ENCODE measurements around the gene RAB8B. TPM values are rescaled to one million over a fixed set of nuclear protein-coding genes. Genes with fewer than 3 reads are reported as not detected.

The RAB8B gene
- total and polyA plus RNA-seq, 2 donors from 2014 or later = 7.1 to 33.6 TPM

- intact Hi-C loops (cut with DNase I) = no loop called here
- H3K9ac ChIP-seq (ENCODE audit: low read length in 3 of 3) = no peak overlapping the region
- TF ChIP-seq CTCF (IDR thresholded peaks at IDR 0.05; ENCODE audit: borderline replicate concordance, extremely low read depth, insufficient read depth) = no peak
Measured at GRCh38 chr15:63244976-63245645, 55.7 kb downstream of the RAB8B start.

GRCh38 chr15:63246691-63247469 lies 57.5 kb downstream of the RAB8B start:
- H3K9me3 ChIP-seq (ENCODE audit: control insufficient read depth in 2 of 3, insufficient read depth in 1 of 3, low read length in 3 of 3) = peaks cover 0 to 3% (median 0%) of the 10 kb centered on the region in 3 donors
- H3K27ac ChIP-seq (ENCODE audit: low read depth in 2 of 2, low read length in 2 of 2) = no peak overlapping the region
- H3K4me1 ChIP-seq (ENCODE audit: control insufficient read depth in 2 of 3, insufficient read depth in 2 of 3, low read depth in 1 of 3, low read length in 3 of 3) = no peaks in the 10 kb centered on the region
- no peak overlapping the region for H3K9ac ChIP-seq (ENCODE audit: low read length in 3 of 3)
- DNase-seq = no peak
- TF ChIP-seq CTCF (IDR thresholded peaks at IDR 0.05; ENCODE audit: borderline replicate concordance, extremely low read depth, insufficient read depth) = no peak
- peaks cover 0 to 5% (median 0%) of the 10 kb centered on the region in 3 donors for H3K36me3 ChIP-seq (ENCODE audit: control insufficient read depth in 2 of 3, insufficient read depth in 3 of 3, low read length in 3 of 3)
- FAIRE-seq = no peak
- H3K27me3 ChIP-seq (ENCODE audit: control insufficient read depth, insufficient read depth, low read length) = no peaks in the 10 kb centered on the region
- intact Hi-C loops (cut with DNase I) = no loop called here
- H3K4me3 ChIP-seq (ENCODE audit: low read length in 3 of 3) = no peak overlapping the region

More at GRCh38 chr15:63244976-63245645, 55.7 kb downstream of the RAB8B start:
- no peak overlapping the region for H3K4me3 ChIP-seq (ENCODE audit: low read length in 3 of 3)
- H3K27me3 ChIP-seq (ENCODE audit: control insufficient read depth, insufficient read depth, low read length) = no peaks in the 10 kb centered on the region
- H3K36me3 ChIP-seq (ENCODE audit: control insufficient read depth in 2 of 3, insufficient read depth in 3 of 3, low read length in 3 of 3) = no peaks in the 10 kb centered on the region
- H3K9me3 ChIP-seq (ENCODE audit: control insufficient read depth in 2 of 3, insufficient read depth in 1 of 3, low read length in 3 of 3) = peaks cover 0 to 3% (median 0%) of the 10 kb centered on the region in 3 donors
- no peak for DNase-seq
- no peak for FAIRE-seq
- H3K4me1 ChIP-seq (ENCODE audit: control insufficient read depth in 2 of 3, insufficient read depth in 2 of 3, low read depth in 1 of 3, low read length in 3 of 3) = peaks cover 0 to 5% (median 0%) of the 10 kb centered on the region in 3 donors
- H3K27ac ChIP-seq (ENCODE audit: low read depth in 2 of 2, low read length in 2 of 2) = peak overlapping the region in 1 of 2 donors; percentile 23

- no peak for FAIRE-seq
Measured at GRCh38 chr15:63250312-63250965, 61.0 kb downstream of the RAB8B start.

More at GRCh38 chr15:63250312-63250965, 61.0 kb downstream of the RAB8B start:
- no peaks in the 10 kb centered on the region for H3K4me1 ChIP-seq (ENCODE audit: control insufficient read depth in 2 of 3, insufficient read depth in 2 of 3, low read depth in 1 of 3, low read length in 3 of 3)
- H3K4me3 ChIP-seq (ENCODE audit: low read length in 3 of 3) = no peak overlapping the region
- H3K27me3 ChIP-seq (ENCODE audit: control insufficient read depth, insufficient read depth, low read length) = no peaks in the 10 kb centered on the region
- no peak overlapping the region for H3K9ac ChIP-seq (ENCODE audit: low read length in 3 of 3)
- DNase-seq = no peak
- intact Hi-C loops (cut with DNase I) = no loop called here
- no peaks in the 10 kb centered on the region for H3K9me3 ChIP-seq (ENCODE audit: control insufficient read depth in 2 of 3, insufficient read depth in 1 of 3, low read length in 3 of 3)
- peaks cover 0 to 5% (median 0%) of the 10 kb centered on the region in 3 donors for H3K36me3 ChIP-seq (ENCODE audit: control insufficient read depth in 2 of 3, insufficient read depth in 3 of 3, low read length in 3 of 3)
- H3K27ac ChIP-seq (ENCODE audit: low read depth in 2 of 2, low read length in 2 of 2) = no peak overlapping the region
- TF ChIP-seq CTCF (IDR thresholded peaks at IDR 0.05; ENCODE audit: borderline replicate concordance, extremely low read depth, insufficient read depth) = no peak
